Fibroblast of the conjunctiva (primary cell): ENCODE results near the gene TMF1.

Source experiments
- DNase-seq: peaks from one replicate; pipeline ENCODE4 v3.0.0-alpha.2; 2010; ENCODE audit warnings: low read depth

The TMF1 gene

DNA sequence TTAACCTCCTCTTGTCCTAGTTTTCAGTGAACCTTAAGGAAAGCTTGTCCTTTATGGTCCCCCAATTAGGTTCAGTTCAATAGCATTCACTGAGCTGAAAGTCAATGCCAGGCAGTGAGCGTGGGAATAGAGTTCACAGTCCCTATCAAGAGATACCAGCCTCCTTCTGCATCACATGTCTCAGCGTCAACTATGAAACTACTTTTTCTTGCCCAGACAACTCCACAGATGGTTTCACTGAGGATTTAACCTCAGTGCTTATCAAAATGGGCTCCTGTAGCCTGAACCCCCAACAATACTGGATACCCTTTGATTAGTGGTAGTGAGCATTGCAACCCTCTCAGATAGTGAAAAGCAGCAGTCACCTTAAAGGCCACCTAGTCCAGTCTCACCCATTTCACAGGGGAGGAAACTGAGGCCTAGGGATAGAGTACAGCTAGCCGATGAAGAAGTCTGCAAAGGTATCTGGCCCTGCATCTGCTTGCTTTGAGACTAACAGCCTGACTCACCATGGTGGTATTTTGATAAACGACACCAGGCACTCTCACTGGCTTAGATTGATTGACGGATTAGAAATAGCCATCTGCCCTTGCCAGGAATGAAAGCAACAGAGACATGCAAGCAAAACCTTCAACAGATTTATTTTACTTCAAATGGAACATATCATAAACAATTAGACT is 29.6 kb upstream of the TMF1 start:
- no peak for DNase-seq

DNA sequence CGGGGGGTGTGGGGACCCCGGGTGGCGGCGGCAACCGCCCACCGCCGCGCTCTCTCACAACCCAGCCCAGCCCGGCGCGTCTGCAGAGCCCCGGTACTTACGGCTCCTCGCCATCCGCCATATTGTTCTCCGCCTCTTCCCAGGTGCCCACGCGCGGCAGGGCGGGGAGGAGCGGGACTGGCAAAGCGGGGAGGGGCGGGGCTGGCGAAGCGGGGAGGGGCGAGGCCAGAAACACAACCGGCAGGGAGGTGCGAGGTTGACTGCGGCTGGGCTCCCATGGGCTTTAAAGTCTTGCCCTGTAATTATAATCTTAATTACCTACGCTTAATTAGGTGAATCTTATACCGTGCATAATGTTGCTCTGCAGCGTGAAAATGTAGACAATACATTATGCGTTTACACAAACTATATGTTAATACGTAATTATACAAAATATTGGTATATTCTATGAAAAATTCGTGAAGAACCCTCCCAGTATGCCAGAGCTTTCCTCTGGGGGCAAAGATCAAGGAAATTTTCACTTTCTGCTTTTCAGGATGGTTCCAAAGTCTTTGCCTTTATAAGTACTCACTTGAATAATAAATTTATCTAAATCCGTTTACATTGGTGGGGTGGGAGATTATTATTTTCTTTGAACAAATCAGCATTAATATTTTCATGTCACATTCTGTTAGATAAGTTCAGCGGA is 28.2 kb upstream of the TMF1 start, which contains the start of gene UBA3:
Gene UBA3, minus strand, starts transcription at position 133 of the 688 bp plus-strand sequence. Its CDS starts 12 bp downstream, at position 121.
- peak; percentile 73 for DNase-seq

DNA sequence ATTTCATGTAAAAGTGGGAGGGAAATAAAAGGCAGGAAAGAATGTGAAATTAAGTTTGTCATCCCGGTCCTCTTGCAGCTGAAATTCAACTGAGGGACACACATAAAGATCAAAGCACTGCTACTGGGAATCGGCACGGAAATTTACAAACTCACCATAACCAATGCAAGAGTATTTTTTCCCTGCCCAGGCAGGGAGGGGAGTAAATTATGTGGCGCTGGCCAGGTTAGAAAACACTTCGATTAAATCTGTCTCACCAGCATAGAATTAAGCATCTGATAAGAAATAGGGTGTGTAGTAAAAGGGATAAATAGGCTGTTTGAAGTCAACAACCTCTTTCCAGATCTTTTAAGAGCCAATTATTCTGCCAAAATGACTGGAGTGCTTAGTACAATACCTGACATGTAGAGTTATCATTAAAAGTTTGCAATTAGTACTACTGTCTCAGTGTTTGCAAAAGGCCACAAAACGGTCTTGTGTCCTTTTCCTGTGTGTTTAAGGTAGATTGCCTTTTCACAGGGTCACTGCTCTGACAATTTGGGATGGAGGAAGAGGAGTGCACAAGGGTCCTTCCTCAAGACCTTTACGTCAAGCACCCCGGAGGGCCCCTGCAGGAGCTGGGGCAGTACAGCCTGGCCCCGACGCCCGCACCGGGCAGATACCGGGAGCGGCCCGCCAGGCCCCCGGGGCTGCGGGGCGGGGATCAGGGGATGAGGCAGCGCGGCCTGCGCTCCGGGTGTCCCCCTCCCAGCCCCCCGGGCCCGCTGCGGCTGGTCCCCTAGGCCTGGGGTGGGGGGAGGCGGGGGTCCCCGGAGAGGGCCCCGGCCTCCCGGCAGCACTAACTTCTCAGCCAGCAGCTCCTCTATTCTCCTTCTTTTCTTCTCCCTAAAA is 27.4 kb upstream of the TMF1 start:
- DNase-seq, result no peak

DNA sequence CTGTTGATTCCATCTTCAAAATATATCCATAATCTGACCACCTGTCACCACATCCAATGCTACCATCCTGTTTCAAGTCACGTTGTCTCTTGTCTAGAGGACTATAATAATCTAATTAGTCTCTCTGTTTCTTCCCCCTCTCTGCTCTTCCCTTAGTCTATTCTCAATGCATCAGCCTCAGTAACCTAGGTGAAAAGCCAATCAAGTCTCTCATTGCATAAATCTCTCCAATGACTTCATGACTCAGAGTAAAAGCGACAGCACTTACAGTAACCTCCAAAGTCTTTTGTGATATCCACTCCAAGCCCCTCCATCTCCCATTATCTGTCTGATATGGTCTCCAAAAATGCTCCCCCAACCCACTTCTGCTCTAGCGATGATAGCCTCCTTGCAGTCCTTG is 20.8 kb upstream of the TMF1 start:
- DNase-seq, result no peak

DNA sequence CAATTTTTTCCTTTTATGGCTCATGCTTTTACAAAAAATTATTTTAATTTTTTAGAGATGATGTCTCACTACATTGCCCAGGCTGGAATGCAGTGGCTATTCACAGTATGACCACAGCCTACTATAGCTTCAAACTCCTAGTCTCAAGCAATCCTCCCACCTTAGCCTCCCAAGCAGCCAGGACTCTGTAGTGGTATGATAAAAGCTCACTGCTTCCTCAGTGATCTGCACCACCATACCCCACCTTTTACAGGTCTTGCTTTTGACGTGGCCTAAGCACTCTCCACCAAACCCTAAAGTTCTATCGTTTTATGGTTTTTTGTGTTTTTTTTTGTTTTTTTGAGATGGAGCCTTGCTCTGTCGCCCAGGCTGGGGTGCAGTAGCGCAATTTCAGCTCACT is 14.0 kb upstream of the TMF1 start:
- DNase-seq, result no peak

DNA sequence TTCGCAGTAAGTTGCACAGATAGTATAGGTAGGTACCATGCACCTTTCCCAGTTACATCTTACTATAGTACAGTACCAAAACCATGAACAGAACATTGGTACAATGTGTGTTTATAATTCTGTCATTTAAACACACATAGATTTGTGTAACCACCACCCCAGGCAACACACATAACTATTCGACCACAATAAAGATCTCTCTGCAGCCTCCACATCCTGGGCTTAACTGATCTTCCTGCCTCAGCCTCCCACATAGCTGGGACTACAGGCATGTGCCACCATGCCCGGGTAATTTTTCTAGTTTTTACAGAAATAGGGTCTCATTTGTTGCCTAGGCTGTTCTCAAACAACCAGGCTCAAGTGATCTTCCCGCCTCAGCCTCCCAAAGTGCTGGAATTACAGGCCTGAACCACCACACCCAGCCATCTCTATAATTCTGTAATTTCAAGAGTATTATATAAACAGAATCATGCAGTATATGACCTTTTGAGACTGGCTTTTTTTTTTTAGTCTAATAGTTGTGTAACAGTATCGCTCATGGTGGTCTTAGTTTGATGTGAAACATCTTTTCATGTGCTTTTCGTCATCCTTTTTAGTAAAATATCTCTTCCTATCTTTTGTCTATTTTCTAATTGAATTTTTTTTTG is 13.3 kb upstream of the TMF1 start:
- DNase-seq, result no peak

DNA sequence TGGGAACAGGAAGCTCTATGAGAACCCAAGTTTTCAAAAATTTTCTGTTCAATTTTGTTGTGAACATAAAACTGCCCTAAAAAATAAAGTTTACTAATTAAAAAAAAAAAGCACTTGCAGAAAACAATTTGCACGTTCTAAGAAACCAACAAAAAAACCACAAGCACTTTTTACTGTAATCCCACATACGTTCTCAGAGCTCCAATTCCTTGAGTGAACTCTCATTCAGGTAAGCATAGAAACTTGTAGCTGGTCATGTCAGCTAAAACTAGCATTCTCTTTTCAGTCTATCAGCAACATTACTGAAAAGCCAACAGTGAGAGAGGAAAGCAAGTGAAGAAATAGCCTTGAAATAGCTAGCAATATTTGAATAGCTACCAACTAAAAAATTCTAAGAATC is 11.5 kb upstream of the TMF1 start:
- no peak for DNase-seq

DNA sequence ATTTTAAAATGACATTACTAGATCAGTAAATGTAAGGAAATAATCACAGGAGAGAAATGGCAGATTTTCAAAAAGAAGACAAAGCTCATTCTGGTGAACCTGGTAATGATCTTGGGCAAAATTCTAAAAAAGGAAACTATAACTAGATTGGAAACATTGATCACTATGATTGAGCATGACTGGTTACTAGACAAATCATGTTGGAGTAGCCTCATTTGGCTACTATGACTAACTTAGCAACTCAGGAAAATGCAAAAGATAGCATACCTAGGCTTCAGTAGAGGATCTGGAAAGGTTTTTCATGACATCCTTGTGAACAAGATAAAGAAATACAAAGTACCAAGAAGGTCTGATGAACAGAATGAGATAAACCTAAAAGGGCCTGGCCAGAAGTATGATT is 7.6 kb upstream of the TMF1 start:
- no peak for DNase-seq

DNA sequence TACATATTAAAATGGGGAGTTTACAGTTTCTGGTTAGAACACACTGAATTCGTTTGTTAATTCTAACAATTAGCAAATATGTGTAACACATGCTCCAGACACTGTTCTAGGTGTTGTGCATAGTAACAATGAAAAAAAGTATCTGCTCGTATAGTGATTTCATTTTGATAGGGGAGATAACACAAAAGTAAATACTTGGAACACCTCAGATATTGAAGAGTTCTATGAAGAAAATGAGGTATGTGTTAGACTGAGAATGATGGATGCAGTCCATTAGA is 6.8 kb upstream of the TMF1 start:
- no peak for DNase-seq

DNA sequence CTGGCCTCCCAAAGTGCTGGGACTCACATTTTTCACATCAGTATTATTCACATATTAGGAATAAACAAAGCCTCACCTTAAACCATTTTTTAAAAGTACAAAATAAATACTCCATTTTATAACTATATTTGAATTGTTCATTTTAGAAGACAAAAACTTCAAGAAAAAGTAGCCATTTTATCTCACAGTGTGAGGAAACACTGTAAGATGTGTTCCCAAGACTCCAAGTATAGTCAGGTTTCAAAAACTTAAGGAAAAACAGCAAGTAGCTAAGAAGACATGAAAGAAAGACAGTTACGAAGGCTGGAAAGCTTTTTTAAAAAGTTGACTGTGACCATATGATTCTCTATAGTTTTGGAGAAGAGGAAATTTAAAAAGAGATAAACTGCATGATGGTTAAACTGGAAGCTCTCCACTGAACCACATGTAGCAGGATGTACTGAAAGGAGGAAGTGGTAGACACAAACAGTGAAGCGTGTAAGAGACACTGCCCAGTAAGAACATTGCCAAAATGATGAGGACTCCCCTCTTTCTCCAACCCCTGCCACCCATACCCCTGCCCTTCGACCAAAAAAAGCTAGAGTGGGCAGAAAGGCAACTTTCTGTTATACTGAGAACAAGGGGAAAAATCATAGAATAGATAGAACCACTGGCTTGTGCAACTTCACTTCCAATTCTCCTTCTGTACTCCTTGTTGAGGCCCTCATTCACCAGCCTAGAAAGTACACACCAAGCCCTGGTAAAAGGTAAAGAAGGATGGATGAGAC is 6.2 kb upstream of the TMF1 start:
- DNase-seq, result no peak

DNA sequence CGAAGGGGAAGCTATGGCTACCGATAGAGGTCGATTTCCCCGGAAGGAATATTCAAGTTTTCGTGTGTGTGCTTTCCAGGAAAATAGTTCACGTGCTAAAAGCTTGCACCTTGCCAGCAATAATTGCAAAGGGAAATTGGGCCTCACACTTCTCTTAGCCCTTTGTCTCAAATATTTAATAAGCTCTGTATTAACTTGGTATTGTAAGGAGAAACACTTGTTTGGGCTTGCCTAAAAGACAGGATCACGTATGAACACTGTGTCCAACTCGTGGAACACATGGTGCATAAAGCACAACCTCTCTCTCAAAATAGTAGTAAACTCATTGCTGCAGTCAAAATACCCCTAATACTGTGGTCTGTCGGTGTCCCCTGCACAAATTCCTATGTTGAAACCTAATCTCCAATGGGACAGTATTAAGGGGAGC is 352 bp upstream of the TMF1 start:
- no peak for DNase-seq

DNA sequence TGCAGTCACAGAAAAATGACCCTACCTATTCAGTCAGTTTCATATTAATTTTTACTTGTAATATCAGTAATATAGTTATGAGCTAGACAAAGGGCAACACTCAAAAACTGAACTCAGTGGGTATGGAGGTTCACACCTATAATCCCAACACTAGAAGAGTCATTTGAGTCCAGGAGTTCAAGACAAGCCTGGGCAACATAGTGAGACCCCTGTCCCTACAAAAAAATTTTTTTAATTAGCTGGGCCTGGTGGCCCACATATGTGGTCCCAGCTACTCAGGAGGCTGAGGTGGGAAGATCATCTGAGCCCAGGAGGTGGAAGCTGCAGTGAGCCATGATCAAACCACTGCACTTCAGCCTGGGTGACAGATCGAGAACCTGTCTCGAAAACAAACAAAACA is 3.1 kb downstream of the TMF1 start:
- DNase-seq, result no peak

DNA sequence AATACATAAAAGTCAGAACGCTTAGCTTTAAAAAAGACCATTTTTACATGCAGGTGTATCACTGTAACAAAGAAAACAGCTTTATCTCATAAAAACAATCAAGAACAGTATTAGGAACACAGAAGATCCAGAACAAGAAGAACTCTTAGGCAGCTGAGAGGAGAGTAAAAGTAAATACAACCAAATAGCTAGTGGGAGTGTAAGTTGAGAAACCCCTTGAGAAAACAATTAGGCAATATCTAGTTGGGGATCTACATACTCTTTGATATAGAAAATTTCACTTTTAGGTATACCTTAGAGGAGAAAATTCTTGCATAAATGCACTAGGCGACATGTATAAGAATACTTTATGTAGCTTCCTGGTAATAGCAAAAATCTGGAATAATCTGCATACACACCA is 7.5 kb downstream of the TMF1 start:
- DNase-seq, result no peak

DNA sequence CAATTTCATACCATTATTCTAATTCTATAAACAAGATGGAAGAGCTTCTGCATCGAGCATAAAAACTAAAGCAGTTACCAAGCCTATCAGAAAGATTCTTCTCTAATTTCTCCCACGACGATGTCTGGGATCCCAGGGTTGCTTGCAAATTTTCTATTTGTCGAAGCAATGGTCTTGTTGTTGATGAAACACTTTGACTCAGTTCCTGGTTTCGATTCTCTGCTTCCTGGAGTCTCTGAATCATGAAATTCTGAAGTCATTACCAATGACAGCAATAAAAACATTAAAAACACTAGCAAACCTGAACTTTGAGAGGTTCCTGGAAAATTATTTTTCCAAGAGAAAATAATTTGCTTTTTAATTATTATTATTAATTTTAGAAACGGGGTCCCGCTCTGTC is 18.7 kb downstream of the TMF1 start:
- DNase-seq, result no peak

DNA sequence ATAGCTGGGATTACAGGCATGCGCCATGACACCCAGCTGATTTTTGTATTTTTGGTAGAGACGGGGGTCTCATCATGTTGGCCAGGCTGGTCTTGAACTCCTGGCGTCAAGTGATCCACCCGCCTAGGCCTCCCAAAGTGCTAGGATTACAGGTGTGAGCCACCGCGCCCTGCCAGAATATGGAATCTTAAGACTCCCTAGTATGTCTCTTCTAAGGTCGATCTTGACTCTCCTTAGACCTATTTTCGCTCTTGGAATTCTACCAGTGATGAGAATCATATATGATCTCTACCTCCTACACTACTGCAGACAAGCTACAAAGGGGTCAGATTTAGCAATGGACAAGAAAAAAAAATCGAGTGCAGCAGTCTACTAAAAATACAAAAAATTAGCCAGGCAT is 19.4 kb downstream of the TMF1 start:
- DNase-seq, result no peak

DNA sequence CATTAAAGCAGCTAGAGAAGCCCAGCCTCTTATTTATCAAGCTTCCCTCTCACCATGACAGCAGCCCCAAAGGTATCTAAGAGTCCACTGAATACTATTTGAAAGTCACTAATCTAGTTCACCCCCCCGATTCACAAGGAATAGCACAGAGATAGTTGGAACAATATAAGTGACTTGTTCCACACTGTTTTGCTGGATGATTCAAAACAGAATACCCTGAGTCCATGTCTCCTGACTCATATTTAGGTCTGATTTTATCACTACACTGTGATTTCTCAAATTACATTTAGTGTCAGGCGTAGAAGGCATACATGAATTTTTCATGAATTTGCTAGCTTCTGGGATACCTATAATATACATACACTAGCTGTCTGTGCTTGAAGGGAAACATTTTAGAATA is 20.0 kb downstream of the TMF1 start:
- DNase-seq, result no peak

DNA sequence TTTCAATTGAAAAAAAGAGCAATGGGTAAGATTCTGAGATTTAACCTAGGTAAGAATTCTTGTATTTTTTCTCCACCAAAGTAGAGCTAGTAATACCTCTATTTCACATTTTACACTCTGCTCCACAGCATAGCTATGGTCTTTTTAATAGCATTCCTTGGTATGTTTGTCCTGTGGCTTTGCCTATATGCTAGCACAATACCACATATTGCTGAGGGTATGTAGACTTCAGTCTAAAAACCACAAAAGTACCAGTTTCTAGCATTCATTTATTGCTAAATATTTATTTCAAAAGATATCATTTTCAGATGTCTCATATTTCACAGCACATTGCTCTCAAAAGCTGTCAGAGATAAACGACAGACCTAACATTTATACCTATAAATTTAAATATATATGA is 20.5 kb downstream of the TMF1 start:
- DNase-seq, result no peak

DNA sequence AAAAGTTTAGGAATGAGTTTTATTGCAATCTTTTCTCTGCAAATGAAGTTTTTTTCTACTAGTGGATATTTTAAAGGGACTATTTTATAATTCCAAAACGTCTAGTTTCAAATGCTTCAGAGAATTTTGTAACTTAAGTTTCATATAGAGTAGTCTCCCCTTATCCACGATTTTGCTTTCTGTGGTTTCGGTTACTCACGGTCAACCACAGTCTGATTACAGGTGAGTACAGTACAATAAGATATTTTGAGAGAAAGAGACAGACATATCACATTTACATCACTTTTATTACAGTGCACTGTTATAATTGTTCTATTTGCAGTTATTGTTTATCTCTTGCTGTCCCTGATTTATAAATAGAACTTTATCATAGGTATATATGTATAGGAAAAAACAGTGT is 31.3 kb downstream of the TMF1 start:
- no peak for DNase-seq

DNA sequence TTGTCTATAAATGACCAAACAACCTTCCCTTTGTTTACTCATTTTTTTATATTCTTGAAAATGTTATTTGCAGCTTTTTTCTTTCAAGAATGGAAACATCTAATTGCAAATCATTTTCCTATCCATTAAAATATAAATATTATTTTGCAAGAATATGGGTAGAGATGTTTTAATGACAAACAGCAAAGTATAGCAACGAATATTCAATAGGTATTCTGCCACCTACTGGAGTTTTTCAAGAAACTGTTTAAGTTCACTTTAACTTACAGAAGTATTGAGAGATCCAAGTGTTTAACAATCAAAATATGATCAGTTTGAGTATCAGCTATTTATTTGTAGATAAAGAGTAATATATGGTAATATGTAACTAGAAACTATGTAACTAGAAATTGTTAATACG is 31.7 kb downstream of the TMF1 start:
- no peak for DNase-seq

DNA sequence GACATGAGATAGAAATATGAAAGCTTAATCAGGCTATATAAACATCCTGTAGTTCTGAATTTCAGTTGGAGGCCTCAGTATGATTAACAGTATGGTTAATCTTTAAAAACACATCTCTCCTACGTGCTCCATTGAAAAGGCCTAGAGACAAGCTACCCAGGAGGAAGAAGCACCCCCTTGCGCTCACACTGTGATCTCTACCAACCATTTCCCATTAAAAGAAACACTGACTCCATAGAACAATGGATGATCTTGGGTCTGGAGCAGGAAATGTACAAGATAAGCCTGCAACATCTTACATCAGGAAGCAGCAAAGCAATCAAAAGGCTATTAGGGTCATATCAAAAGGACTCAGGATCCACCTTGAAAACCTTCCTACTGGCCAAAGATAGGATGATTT is 35.2 kb downstream of the TMF1 start:
- DNase-seq, result no peak

DNA sequence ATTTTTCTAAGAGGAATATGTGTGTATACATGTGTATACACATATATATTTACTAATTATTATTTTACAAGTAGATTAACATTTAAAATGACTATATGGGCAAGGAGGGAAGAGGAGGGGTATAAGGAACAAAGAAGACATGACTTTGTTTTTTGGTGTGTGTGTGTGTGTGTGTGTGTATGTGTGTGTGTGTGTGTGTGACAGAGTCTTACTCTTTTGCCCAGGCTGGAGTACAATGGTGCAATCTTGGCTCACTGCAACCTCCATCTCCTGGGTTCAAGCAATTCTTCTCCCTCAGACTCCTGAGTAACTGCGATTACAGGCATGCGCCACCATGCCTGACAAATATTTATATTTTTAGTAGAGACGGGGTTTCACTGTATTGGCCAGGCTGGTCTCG is 36.0 kb downstream of the TMF1 start:
- no peak for DNase-seq

DNA sequence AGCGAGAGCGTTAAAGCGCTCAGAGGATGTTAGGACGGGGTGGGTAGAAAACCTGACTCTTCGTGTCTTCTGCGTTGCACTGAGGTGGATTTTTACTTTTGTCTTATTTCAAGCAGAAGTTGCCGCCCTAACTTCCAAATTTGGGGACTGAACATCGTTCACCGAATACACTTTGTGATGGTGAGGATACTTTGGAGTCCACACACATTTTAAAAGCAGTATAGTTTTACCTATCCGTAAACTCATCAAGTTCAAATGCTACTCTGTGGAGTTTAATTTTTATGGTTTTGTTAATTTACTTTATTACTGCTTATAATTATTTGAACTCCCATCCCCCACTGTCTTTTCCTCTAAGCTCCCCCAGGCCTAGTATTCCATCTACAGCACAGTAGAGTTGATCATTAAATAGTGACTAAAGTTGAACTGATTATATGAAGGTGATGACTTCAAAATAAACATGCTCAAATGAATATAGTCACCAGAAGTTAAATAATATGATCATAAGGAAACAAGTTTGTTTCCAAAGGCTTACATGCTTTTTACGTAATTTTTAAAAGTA is 38.0 kb downstream of the TMF1 start:
- no peak for DNase-seq
